CD14-positive monocyte (primary cell): ENCODE measurements around the gene H1-8. TPM values are rescaled to one million over a fixed set of nuclear protein-coding genes. Genes with fewer than 3 reads are reported as not detected.
"Not testable (repeated sequence)": the region's sequence is repeated elsewhere in the genome, so short reads cannot be mapped to it uniquely, and the experiment has no call there.

Experiments used
- DNase-seq, 3 donors: peaks; one replicate each; pipeline ENCODE4 v3.0.0-alpha.2; 2011 to 2022
- H2AFZ ChIP-seq: 2 replicates; pipeline ENCODE4 v1.6.0; 2012; ENCODE audit warnings: mild to moderate bottlenecking, low read depth, low read length, inconsistent platforms; ENCODE audit not compliant: insufficient read depth, poor library complexity, severe bottlenecking
- H3K27ac ChIP-seq, 2 donors: 1 replicate in 1 of 2; 2 replicates in 1 of 2; pipeline ENCODE4 v1.5.1; 2012 to 2013; ENCODE audit warnings: low read length in 2 of 2, control low read depth in 1 of 2, inconsistent platforms in 1 of 2, low read depth in 1 of 2, mild to moderate bottlenecking in 1 of 2
- H3K27me3 ChIP-seq, 2 donors: one replicate each; pipeline versions ENCODE4 v1.6.0 to v1.6.1; 2011 to 2013; ENCODE audit warnings: low read length in 2 of 2; ENCODE audit not compliant: control insufficient read depth in 2 of 2, insufficient read depth in 2 of 2
- H3K36me3 ChIP-seq, 2 donors: replicated peaks in 1 of 2; 1 replicate in 1 of 2; 2 replicates in 1 of 2; pipeline versions ENCODE4 v1.5.1 to v1.6.1; 2012 to 2013; ENCODE audit warnings: low read length in 2 of 2, control low read depth in 1 of 2, inconsistent platforms in 1 of 2, mild to moderate bottlenecking in 1 of 2; ENCODE audit not compliant: insufficient read depth in 2 of 2, control insufficient read depth in 1 of 2
- H3K4me1 ChIP-seq, 2 donors: 1 replicate in 1 of 2; 2 replicates in 1 of 2; pipeline versions ENCODE4 v1.5.1 to v1.6.1; 2012 to 2013; ENCODE audit warnings: low read length in 2 of 2, control low read depth in 1 of 2, inconsistent platforms in 1 of 2, mild to moderate bottlenecking in 1 of 2, moderate library complexity in 1 of 2; ENCODE audit not compliant: insufficient read depth in 2 of 2, control insufficient read depth in 1 of 2
- H3K4me2 ChIP-seq: replicated peaks from 2 replicates; pipeline ENCODE3; 2012; ENCODE audit warnings: low read length, moderate library complexity, mild to moderate bottlenecking; ENCODE audit not compliant: poor library complexity, severe bottlenecking; ENCODE audit errors: extremely low read depth
- H3K4me3 ChIP-seq, 3 experiments: fragments of 200-600 bp in 1 of 3; sonication (generic) in 1 of 3; replicated peaks in 1 of 3; 1 replicate in 2 of 3; 2 replicates in 1 of 3; pipeline ENCODE4 v1.5.1; 2011 to 2013; ENCODE audit warnings: low read length in 3 of 3, mild to moderate bottlenecking in 3 of 3, control low read depth in 2 of 3, low read depth in 2 of 3, inconsistent platforms in 1 of 3, moderate library complexity in 1 of 3
- H3K79me2 ChIP-seq: 2 replicates; pipeline ENCODE4 v1.6.0; 2012; ENCODE audit warnings: mild to moderate bottlenecking, control low read depth, inconsistent platforms, low read length, moderate library complexity; ENCODE audit not compliant: insufficient read depth
- H3K9ac ChIP-seq: 2 replicates; pipeline ENCODE4 v1.6.0; 2017; ENCODE audit warnings: low read length, mild to moderate bottlenecking; ENCODE audit not compliant: insufficient read depth, poor library complexity, severe bottlenecking
- H3K9me3 ChIP-seq, 2 donors: replicated peaks in 1 of 2; 1 replicate in 1 of 2; 2 replicates in 1 of 2; pipeline versions ENCODE4 v1.5.1 to v1.6.1; 2012 to 2013; ENCODE audit warnings: low read length in 2 of 2, control low read depth in 1 of 2; ENCODE audit not compliant: control insufficient read depth in 1 of 2, insufficient read depth in 1 of 2
- H4K20me1 ChIP-seq: 2 replicates; pipeline ENCODE4 v1.6.0; 2012; ENCODE audit warnings: mild to moderate bottlenecking, low read length, control low read depth, moderate library complexity; ENCODE audit not compliant: insufficient read depth
- H3K27ac Mint-ChIP-seq, 7 donors: one replicate each; pipeline ENCODE4 v1.8.0; 2020; ENCODE audit warnings: mild to moderate bottlenecking in 7 of 7, mixed read lengths in 7 of 7, moderate library complexity in 6 of 7, inconsistent platforms in 2 of 7
- H3K27me3 Mint-ChIP-seq, 3 donors: one replicate each; pipeline ENCODE4 v1.8.0; 2021 to 2022; ENCODE audit warnings: low read depth in 3 of 3, mild to moderate bottlenecking in 3 of 3, mixed read lengths in 3 of 3, moderate library complexity in 3 of 3, inconsistent platforms in 1 of 3
- H3K36me3 Mint-ChIP-seq, 2 donors: one replicate each; pipeline ENCODE4 v1.8.0; 2020; ENCODE audit warnings: mixed read lengths in 2 of 2, inconsistent platforms in 1 of 2, mild to moderate bottlenecking in 1 of 2
- H3K4me1 Mint-ChIP-seq: one replicate; pipeline ENCODE4 v1.8.0; 2020; ENCODE audit warnings: mild to moderate bottlenecking, mixed read lengths
- H3K4me3 Mint-ChIP-seq, 2 donors: one replicate each; pipeline ENCODE4 v1.8.0; 2020; ENCODE audit warnings: mild to moderate bottlenecking in 2 of 2, mixed read lengths in 2 of 2, moderate library complexity in 1 of 2
- H3K9me3 Mint-ChIP-seq, 7 donors: one replicate each; pipeline ENCODE4 v1.8.0; 2020 to 2022; ENCODE audit warnings: mixed read lengths in 7 of 7, mild to moderate bottlenecking in 6 of 7, moderate library complexity in 6 of 7, inconsistent platforms in 2 of 7
- CTCF ChIP-seq: fragments of 200-600 bp; IDR thresholded peaks from one replicate; pipeline ENCODE4 v1.8.0; 2022; ENCODE audit warnings: antibody characterized with exemption, mild to moderate bottlenecking
- WGBS: methylation state at CpG from one replicate; pipeline ENCODE4 v1.1.5; 2013; ENCODE audit warnings: missing lambda C conversion rate; ENCODE audit not compliant: insufficient coverage; 5-methylcytosine and 5-hydroxymethylcytosine counted together
- intact Hi-C, 2 donors: fragments of 100-400 bp; cut with micrococcal nuclease; formaldehyde crosslinking; loops; one replicate each; pipeline versions ENCODE4 v1.15.0 to v1.15.1; 2023
- polyA minus RNA-seq: library from RNA; depleted of rRNA, polyadenylated mRNA; stranded (reverse); fragments of >200 nt; gene quantifications from 2 replicates; pipeline ENCODE4 v1.2.3, GENCODE V29; 2012
- polyA plus RNA-seq, 3 donors: library from polyadenylated mRNA; depleted of rRNA in 1 of 3; unstranded in 2 of 3; stranded (reverse) in 1 of 3; fragments of 300-500 nt in 2 of 3; fragments of >200 nt in 1 of 3; fragmentation: Illumina TruSeq in 2 of 3; gene quantifications; 1 replicate in 2 of 3; 2 replicates in 1 of 3; pipeline ENCODE4 v1.2.3, GENCODE V29; 2012 to 2021
- total RNA-seq, 12 experiments: library from RNA in 1 of 12; stranded (reverse) in 1 of 12; fragments of 120-200 nt in 1 of 12; gene quantifications; one replicate each; pipeline ENCODE4 v1.2.4 and lab custom pipeline; 2013 to 2026; ENCODE audit warnings: mixed read lengths in 6 of 12, inconsistent platforms in 1 of 12

The H1-8 gene, protein sequence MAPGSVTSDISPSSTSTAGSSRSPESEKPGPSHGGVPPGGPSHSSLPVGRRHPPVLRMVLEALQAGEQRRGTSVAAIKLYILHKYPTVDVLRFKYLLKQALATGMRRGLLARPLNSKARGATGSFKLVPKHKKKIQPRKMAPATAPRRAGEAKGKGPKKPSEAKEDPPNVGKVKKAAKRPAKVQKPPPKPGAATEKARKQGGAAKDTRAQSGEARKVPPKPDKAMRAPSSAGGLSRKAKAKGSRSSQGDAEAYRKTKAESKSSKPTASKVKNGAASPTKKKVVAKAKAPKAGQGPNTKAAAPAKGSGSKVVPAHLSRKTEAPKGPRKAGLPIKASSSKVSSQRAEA
- not detected for total RNA-seq (2013)
- not detected for polyA plus RNA-seq
- not detected in 2 replicates for polyA minus RNA-seq
- total RNA-seq (lab: John Stamatoyannopoulos, UW): 0 to 0.35 (median 0) reads per million in 11 experiments

GRCh38 chr3:129543156-129543790, at the start of gene H1-8:
Gene H1-8, plus strand, starts transcription at chr3:129543175. Its CDS starts 44 bp downstream, at chr3:129543219.
- Histone ChIP-seq H3K27ac (no peak within 1 kb of the TSS), H3K4me1 (peaks cover 3 to 4% of the 10 kb centered on the region in 2 donors), H3K36me3 (no peaks in the 10 kb centered on the region), H2AFZ (no peak within 1 kb of the TSS), H3K4me2 (no peak within 1 kb of the TSS), H3K4me3 (no peak within 1 kb of the TSS), H3K79me2 (no peaks in the 10 kb centered on the region), H3K9ac (no peak within 1 kb of the TSS), H3K9me3 (no peaks in the 10 kb centered on the region), H4K20me1 (no peaks in the 10 kb centered on the region), H3K27me3 (no peaks in the 10 kb centered on the region)
- no peak for TF ChIP-seq CTCF
- Mint-ChIP-seq H3K27ac (peak within 1 kb of the TSS in 2 of 7 donors; percentile 14 to 30), H3K4me3 (no peak within 1 kb of the TSS), H3K36me3 (no peaks in the 10 kb centered on the region), H3K9me3 (no peaks in the 10 kb centered on the region), H3K4me1 (peaks cover 4% of the 10 kb centered on the region), H3K27me3 (peaks cover 0 to 4% (median 1%) of the 10 kb centered on the region in 3 donors)
- intact Hi-C loops: no loop called here
- DNase-seq: no peak
- 97% methylated on average over 13 of the region's 16 CpGs for WGBS

GRCh38 chr3:129493206-129493605, 49.8 kb upstream of the H1-8 start:
- Mint-ChIP-seq H3K4me1 (peaks cover 26% of the 10 kb centered on the region), H3K27me3 (peaks cover 0 to 1% (median 0%) of the 10 kb centered on the region in 3 donors), H3K9me3 (peaks cover 0 to 1% (median 0%) of the 10 kb centered on the region in 7 donors), H3K36me3 (peaks cover 44 to 50% of the 10 kb centered on the region in 2 donors), H3K27ac (peak overlapping the region in 2 of 7 donors; percentile 34 to 60), H3K4me3 (no peak overlapping the region)
- no peaks in the 10 kb centered on the region for H3K79me2 ChIP-seq
- H3K4me3 ChIP-seq: no peak overlapping the region
- H3K27me3 ChIP-seq: no peaks in the 10 kb centered on the region
- H3K4me1 ChIP-seq: peaks cover 27 to 28% of the 10 kb centered on the region in 2 donors
- TF ChIP-seq CTCF: no peak
- no peaks in the 10 kb centered on the region for H3K9me3 ChIP-seq
- H3K27ac ChIP-seq: no peak overlapping the region
- H4K20me1 ChIP-seq: no peaks in the 10 kb centered on the region
- H3K36me3 ChIP-seq: peaks cover 4 to 62% of the 10 kb centered on the region in 2 donors
- DNase-seq: no peak
- intact Hi-C loops: loop anchor here (5.0 to 10.0 kb wide), 4 partner anchors 34 to 439 kb away; partner anchors contain the start of gene RHO (in 1 of the 2)
- no peak overlapping the region for H3K9ac ChIP-seq
- H2AFZ ChIP-seq: no peak overlapping the region
- H3K4me2 ChIP-seq: no peak overlapping the region
- WGBS: 100% methylated on average over 3 of the region's 4 CpGs

GRCh38 chr3:129494499-129494898, 48.5 kb upstream of the H1-8 start:
- H3K36me3 ChIP-seq: peaks cover 4 to 62% of the 10 kb centered on the region in 2 donors
- H3K27ac Mint-ChIP-seq, H3K27ac ChIP-seq, H3K4me3 ChIP-seq, H3K4me3 Mint-ChIP-seq, DNase-seq, H3K79me2 ChIP-seq, H3K4me2 ChIP-seq, H3K27me3 ChIP-seq, H4K20me1 ChIP-seq, H3K9me3 Mint-ChIP-seq, H3K9me3 ChIP-seq, H3K9ac ChIP-seq, H3K27me3 Mint-ChIP-seq, H2AFZ ChIP-seq: not testable (repeated sequence)
- Mint-ChIP-seq H3K4me1 (peaks cover 17% of the 10 kb centered on the region), H3K36me3 (peaks cover 40 to 50% of the 10 kb centered on the region in 2 donors)
- intact Hi-C loops: loop anchor here (5.0 to 10.0 kb wide), 4 partner anchors 33 to 438 kb away; partner anchors contain the start of gene RHO (in 1 of the 2)
- 93% methylated on average over 3 of the region's 5 CpGs for WGBS
- peaks cover 14 to 15% of the 10 kb centered on the region in 2 donors for H3K4me1 ChIP-seq
